Measurements from ENCODE around the gene BROX. TPM values are rescaled to one million over a fixed set of nuclear protein-coding genes. Genes with fewer than 3 reads are reported as not detected.

Gene BROX
- total RNA-seq, 1 experiment from 2014 or later = 49.8 TPM

DNA sequence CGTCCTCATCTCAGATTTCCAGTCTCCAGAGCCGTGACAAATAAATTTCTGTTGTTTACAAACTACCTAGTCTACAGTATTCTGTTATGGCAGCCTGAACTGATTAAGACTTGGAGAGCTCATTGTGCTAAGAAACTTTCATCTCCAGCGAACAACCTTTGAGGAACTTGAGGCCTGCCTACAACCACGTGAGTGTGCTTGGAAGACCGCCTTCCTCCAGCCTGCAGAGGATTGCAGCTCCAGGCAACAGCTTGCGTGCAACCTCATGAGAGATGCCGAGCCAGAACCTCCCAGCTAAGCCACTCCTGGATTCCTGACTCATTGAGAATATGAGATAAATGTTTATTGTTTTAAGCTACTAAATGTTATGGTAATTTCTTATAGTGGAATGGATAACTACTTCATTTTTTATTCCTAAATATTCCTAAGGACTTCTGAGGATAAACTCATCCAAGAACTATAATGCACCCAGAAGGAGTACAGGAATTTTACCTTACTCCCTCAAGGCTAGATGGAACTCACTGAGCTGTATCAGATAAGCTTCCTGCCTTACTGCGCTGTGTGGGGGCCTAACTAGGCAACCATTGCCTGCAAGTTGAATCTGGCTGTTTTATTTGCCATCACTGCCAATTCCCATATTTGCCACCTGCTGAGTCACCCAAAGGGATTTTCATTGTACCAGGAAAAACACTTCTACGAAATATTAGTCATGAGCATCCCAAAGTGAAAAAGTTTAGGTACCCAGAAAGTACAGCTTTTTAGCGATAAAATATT is 42.2 kb downstream of the BROX start:
- peak; percentile 35 for DNase-seq (ENCODE audit: low read depth, low spot score)
- H3K4me1 ChIP-seq (ENCODE audit: control insufficient read depth, insufficient read depth, low read length) = no peaks in the 10 kb centered on the region
- POLR2A ChIA-PET = no interaction called here
- in situ Hi-C loops (cut with HindIII; ENCODE audit: low pct_unique_long_range_greater_than_20kb, low sequenced_read_pairs) = no loop called here
- no peak overlapping the region for H3K27ac ChIP-seq (ENCODE audit: low read length)
- no peaks in the 10 kb centered on the region for H3K9me3 ChIP-seq (ENCODE audit: control insufficient read depth, insufficient read depth, low read depth, low read length)
- intact Hi-C loops (cut with micrococcal nuclease; ENCODE audit: unreplicated experiment) = no loop called here
- CTCF ChIA-PET = interaction anchor here (0.9 kb wide), 1 partner anchor 15 kb away, joined by 3 read pairs; no protein-coding TSS in a partner anchor
- H3K4me3 ChIP-seq (ENCODE audit: low read depth in 2 of 2, low read length in 2 of 2) = no peak overlapping the region
- TF ChIP-seq SIN3A (IDR thresholded peaks at IDR 0.05; ENCODE audit: borderline replicate concordance, insufficient read depth, low read depth, low read length) = no peak
- no peak for TF ChIP-seq TCF7L2 (IDR thresholded peaks at IDR 0.05; ENCODE audit: low read depth, low read length)
- no peak for TF ChIP-seq CTCF (IDR thresholded peaks at IDR 0.05)
- TF ChIP-seq, protein P1, sequence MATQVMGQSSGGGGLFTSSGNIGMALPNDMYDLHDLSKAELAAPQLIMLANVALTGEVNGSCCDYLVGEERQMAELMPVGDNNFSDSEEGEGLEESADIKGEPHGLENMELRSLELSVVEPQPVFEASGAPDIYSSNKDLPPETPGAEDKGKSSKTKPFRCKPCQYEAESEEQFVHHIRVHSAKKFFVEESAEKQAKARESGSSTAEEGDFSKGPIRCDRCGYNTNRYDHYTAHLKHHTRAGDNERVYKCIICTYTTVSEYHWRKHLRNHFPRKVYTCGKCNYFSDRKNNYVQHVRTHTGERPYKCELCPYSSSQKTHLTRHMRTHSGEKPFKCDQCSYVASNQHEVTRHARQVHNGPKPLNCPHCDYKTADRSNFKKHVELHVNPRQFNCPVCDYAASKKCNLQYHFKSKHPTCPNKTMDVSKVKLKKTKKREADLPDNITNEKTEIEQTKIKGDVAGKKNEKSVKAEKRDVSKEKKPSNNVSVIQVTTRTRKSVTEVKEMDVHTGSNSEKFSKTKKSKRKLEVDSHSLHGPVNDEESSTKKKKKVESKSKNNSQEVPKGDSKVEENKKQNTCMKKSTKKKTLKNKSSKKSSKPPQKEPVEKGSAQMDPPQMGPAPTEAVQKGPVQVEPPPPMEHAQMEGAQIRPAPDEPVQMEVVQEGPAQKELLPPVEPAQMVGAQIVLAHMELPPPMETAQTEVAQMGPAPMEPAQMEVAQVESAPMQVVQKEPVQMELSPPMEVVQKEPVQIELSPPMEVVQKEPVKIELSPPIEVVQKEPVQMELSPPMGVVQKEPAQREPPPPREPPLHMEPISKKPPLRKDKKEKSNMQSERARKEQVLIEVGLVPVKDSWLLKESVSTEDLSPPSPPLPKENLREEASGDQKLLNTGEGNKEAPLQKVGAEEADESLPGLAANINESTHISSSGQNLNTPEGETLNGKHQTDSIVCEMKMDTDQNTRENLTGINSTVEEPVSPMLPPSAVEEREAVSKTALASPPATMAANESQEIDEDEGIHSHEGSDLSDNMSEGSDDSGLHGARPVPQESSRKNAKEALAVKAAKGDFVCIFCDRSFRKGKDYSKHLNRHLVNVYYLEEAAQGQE (IDR thresholded peaks at IDR 0.05; ENCODE audit: insufficient read depth in 1 of 2, low read depth in 2 of 2, low read length in 1 of 2) = no peak
- no peak for TF ChIP-seq POLR2AphosphoS5 (IDR thresholded peaks at IDR 0.05; ENCODE audit: low read depth, low read length)
- H3K36me3 ChIP-seq (ENCODE audit: control insufficient read depth, insufficient read depth, low read length) = no peaks in the 10 kb centered on the region
- no peaks in the 10 kb centered on the region for H3K27me3 ChIP-seq (ENCODE audit: control insufficient read depth, insufficient read depth, low read length)
- peak; percentile 96 for ATAC-seq
- no TSS peak for BruUV-seq (replicated peaks)

DNA sequence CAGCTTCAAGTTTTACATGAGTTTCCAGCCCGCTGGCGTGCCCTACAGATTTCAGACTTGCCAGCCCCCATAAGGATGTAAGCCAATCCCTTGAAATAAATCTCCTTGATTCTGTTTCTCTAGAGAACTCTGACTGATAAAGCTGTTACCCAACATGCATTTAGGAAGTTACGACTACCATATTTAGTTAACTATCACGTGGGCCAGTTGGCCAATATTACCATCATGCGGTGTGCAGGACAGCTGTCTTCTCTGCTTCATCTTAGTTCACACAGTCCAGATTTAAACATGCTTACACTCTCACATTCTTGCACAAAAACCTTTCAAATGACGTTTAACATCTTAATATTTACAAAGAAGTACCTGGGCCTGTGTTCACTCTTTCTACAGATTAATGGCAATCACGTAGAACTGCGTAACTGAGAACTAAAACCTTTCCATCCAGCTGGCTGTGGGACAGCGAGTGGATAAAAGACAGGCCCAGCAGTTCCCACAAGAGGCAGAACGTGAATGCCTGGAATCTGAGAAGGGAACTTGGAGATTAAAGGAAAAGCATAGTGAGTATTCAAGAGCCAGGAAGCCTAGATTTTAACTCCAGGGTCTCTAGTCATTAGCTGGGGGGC is 45.4 kb downstream of the BROX start:
- Histone ChIP-seq H3K9me3 (ENCODE audit: control insufficient read depth, insufficient read depth, low read depth, low read length) (no peaks in the 10 kb centered on the region), H3K4me1 (ENCODE audit: control insufficient read depth, insufficient read depth, low read length) (no peaks in the 10 kb centered on the region), H3K27me3 (ENCODE audit: control insufficient read depth, insufficient read depth, low read length) (no peaks in the 10 kb centered on the region), H3K4me3 (ENCODE audit: low read depth in 2 of 2, low read length in 2 of 2) (no peak overlapping the region), H3K27ac (ENCODE audit: low read length) (no peak overlapping the region), H3K36me3 (ENCODE audit: control insufficient read depth, insufficient read depth, low read length) (no peaks in the 10 kb centered on the region)
- ATAC-seq = no peak
- BruUV-seq (replicated peaks) = no TSS peak
- no peak for TF ChIP-seq POLR2AphosphoS5 (IDR thresholded peaks at IDR 0.05; ENCODE audit: low read depth, low read length)
- TF ChIP-seq CTCF (IDR thresholded peaks at IDR 0.05) = no peak
- no peak for TF ChIP-seq TCF7L2 (IDR thresholded peaks at IDR 0.05; ENCODE audit: low read depth, low read length)
- no peak for TF ChIP-seq SIN3A (IDR thresholded peaks at IDR 0.05; ENCODE audit: borderline replicate concordance, insufficient read depth, low read depth, low read length)
- TF ChIP-seq, protein P1 (IDR thresholded peaks at IDR 0.05; ENCODE audit: insufficient read depth in 1 of 2, low read depth in 2 of 2, low read length in 1 of 2) = no peak
- DNase-seq (ENCODE audit: low read depth, low spot score) = no peak
- CTCF ChIA-PET = no interaction called here
- intact Hi-C loops (cut with micrococcal nuclease; ENCODE audit: unreplicated experiment) (no loop called here), in situ Hi-C loops (cut with HindIII; ENCODE audit: low pct_unique_long_range_greater_than_20kb, low sequenced_read_pairs) (no loop called here)
- POLR2A ChIA-PET = no interaction called here
